PC-9 (cell line): ENCODE data around the gene BMP8A.

Experiments
- CTCF ChIP-seq: fragments of 200-600 bp; sonication (generic); conservative IDR thresholded peaks from 2 replicates; pipeline ENCODE4 v1.6.1; 2017; ENCODE audit warnings: mixed run types, antibody characterized with exemption, mild to moderate bottlenecking, moderate library complexity
- EZH2 ChIP-seq: fragments of 200-600 bp; sonication (generic); IDR thresholded peaks from 2 replicates; pipeline ENCODE4 v1.8.0; 2017; ENCODE audit warnings: antibody characterized with exemption, low read depth

GRCh38 chr1:39571178-39571483 is 79.7 kb downstream of the BMP8A start:
- TF ChIP-seq CTCF (no peak), EZH2 (no peak)
